GM18519 (cell line): ENCODE data around the gene EIF4E1B.

Experiments used
- ATAC-seq: cut with Tn5 transposase; IDR thresholded peaks from one replicate; pipeline ENCODE4 v1.9.1; 2021; ENCODE audit warnings: mild to moderate bottlenecking, moderate library complexity; ENCODE audit not compliant: unreplicated experiment, low FRiP score

Gene EIF4E1B

GRCh38 chr5:176603091-176603490 lies 27.4 kb upstream of the EIF4E1B start:
- ATAC-seq, result no peak

DNA sequence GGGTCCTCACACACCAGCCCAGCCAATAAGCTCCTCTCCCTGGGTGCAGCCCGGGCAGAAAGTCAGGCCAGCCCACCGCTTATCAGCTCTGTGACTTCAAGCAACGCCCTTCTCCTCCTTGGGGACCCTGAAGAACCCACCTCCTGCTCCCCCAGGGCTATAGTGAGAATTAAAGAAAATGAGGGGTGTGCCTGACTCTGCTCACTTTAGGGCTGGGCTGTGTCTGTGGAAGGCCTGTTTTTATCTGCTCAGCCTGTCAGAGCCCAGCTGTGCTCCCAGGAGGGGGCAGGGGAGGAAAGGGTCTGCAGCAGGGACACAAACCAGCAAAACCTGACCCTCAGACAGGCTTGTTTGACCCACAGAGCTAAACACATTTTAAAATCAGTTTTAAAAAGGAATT lies 24.4 kb upstream of the EIF4E1B start:
- no peak for ATAC-seq

DNA sequence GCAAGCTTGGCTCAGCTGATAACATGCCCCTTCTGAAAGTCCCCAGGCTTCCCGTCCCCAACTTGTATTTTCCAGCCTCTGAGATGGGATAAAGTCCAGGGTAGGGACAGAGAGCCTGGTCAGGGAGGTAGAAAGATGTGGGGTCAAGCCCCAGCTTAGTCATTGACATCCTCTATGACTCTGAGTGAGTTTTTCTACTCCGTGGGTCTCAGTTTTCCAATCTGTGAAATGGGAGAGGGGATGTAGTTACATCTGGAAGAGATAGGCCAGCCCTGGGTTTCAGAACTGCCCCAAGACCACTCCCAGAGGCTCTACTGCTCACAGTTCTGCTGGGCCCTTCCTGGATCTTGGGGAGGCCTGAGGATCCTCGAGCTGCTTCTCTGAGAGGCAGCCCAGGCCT lies 23.6 kb upstream of the EIF4E1B start:
- ATAC-seq, result no peak

DNA sequence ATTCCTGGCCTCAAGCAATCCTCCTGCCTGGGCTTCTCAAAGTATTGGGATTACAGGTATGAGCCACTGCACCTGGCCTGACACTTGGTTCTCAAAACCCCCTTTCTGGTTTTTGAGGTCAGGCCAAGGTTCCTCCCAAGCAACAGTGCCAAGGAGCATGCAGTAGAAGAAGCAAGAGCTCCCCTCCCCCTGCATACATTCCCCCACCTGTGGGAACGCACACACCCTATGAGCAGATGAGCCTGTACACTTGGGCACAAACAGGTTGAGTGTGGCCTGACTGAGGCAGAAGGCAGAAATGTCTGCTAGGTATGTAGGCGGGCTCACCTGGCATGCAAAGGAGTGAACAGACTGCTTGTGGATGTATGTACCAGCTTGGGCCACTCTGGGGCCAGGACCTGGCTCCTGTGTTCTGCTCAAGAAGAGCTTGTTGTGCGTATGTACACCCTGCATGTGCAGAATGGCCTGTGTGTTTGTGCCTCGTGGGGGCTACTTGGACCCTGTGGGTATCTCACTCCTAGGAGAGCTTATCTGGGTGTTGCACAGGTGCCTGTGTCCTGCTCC lies 22.3 kb upstream of the EIF4E1B start:
- ATAC-seq, result no peak

DNA sequence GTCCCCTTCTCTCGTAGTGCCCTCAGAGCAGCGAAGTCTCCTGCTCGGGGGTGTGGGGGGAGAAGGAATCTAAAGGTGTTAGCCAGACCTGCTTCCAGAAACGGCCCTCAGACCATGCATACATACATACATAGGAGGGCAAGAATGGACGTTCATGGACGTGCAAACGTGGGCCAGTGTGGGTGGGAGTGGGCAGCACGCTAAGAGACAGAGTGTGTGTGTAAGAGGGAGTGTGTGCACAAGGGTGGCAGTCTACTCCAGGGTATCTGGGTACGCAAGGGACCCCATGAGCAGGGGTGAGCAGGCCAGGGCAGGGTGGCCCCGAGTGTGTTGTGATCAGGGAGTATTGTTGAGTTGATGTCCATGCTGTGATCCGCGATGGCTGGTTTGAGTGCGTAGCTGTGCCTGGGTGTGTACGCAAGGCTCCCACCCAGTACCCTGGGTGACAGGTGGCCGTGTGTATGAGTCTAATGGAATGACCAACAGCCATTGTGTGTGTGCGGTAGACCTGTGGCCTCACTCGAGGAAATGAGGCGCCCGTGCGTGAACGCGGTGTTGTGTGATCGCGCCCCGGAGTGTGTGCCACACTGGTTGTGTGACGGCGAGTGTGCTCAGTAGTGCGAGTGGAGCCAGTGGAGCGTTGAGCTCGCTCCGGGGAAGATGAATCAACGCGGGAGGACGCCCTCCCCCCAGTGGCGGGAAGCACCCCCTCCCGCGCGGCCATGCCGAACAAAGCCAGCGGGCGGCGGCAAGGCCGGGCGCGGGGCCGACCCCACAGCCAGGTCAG lies 21.3 kb upstream of the EIF4E1B start:
- peak; percentile 11 for ATAC-seq

- ATAC-seq, result peak; percentile 55
Observed at GRCh38 chr5:176609724-176610434, 20.6 kb upstream of the EIF4E1B start, which contains the start of gene GPRIN1. Gene GPRIN1 (minus strand): TSS chr5:176610156. CDS start chr5:176599834, 10,322 bp downstream.

- no peak for ATAC-seq
Observed at GRCh38 chr5:176610435-176610773, 20.1 kb upstream of the EIF4E1B start.

GRCh38 chr5:176611435-176611834 lies 19.0 kb upstream of the EIF4E1B start:
- ATAC-seq, result no peak

GRCh38 chr5:176612008-176612407 lies 18.5 kb upstream of the EIF4E1B start:
- no peak for ATAC-seq

- ATAC-seq, result no peak
Observed at GRCh38 chr5:176612855-176613254, 17.6 kb upstream of the EIF4E1B start.

- no peak for ATAC-seq
Observed at GRCh38 chr5:176614805-176615478, 15.5 kb upstream of the EIF4E1B start.

- ATAC-seq, result no peak
Observed at GRCh38 chr5:176616511-176616910, 14.0 kb upstream of the EIF4E1B start.

GRCh38 chr5:176618783-176619182 lies 11.7 kb upstream of the EIF4E1B start:
- no peak for ATAC-seq

- peak; percentile 61 for ATAC-seq
Observed at GRCh38 chr5:176619203-176619568, 11.3 kb upstream of the EIF4E1B start.

GRCh38 chr5:176619569-176620332 lies 10.7 kb upstream of the EIF4E1B start:
- no peak for ATAC-seq

DNA sequence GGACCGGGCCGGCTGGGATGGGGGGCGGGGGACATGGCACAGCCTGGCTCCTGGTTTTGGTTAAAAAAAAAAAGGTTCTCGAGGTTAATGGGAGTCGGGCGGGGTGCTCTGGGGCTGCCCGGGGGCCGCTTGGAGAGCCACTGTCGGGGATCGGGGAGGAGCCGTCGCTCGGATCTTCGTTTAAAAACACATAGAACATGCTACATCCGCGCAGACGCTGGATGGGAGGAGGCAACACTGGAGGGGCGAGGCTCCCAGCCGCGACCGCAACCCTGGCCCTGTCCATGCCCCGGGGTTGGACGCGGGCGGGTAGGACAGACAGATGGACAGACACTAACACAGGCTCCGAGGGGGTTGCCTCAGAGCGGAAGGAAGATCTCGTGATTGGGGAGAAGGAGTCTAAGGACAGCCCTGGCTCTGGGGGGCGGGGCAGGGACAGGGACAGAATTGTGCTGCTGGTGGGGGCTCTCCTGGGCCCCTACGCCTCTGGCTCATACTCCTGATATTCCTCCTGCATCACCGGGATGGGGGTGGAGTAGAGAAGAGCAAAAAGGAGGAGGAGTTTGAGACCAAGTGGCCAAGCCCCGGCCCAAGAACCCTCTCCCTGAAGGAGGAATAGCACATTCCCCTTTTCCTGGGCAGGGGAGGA lies 10.0 kb upstream of the EIF4E1B start:
- ATAC-seq, result no peak

GRCh38 chr5:176621661-176622079 lies 8.8 kb upstream of the EIF4E1B start:
- no peak for ATAC-seq

DNA sequence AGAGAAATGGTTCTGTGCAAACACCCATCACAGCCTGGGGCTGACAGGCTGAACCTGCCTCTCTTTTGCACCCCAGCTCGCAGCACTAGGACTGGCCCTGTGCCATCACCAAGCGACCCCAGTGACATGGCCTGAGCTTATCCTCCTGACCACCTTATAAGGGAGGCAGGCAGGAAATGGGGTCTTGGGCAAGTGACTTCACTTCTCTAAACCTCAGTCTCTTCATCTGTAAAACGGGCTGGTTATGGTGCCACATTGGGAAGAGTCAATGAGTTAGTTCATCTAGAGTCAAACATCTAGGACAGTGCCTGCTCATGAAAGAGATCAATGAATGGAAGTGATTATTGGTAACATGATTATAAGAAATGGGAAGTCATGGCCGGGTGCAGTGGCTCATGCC lies 6.3 kb upstream of the EIF4E1B start:
- ATAC-seq, result no peak

GRCh38 chr5:176624938-176625337 lies 5.5 kb upstream of the EIF4E1B start:
- no peak for ATAC-seq

DNA sequence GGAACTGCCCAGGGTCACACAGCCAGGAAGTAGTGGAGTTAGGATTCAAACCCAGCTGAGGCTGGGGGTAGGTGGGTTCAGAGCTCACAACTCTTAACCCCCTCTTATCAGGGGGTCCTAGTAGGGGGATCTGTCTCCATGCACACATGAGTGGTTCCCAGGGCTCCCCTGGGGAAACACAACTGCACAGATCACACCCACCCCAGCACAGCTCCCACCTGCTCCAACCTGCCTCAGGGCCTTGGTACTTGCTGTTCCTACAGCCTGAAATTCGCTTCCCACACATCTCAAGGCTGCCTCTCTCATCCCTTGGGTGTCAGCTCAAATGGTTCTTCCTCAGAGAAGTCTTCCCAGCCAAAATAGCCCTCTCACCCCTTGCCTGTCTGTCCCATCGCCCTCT lies 5.0 kb upstream of the EIF4E1B start:
- no peak for ATAC-seq
